ENCODE results near the gene MACROD2.
"Not testable (repeated sequence)": the region's sequence is repeated elsewhere in the genome, so short reads cannot be mapped to it uniquely, and the experiment has no call there.

MACROD2 gene

DNA sequence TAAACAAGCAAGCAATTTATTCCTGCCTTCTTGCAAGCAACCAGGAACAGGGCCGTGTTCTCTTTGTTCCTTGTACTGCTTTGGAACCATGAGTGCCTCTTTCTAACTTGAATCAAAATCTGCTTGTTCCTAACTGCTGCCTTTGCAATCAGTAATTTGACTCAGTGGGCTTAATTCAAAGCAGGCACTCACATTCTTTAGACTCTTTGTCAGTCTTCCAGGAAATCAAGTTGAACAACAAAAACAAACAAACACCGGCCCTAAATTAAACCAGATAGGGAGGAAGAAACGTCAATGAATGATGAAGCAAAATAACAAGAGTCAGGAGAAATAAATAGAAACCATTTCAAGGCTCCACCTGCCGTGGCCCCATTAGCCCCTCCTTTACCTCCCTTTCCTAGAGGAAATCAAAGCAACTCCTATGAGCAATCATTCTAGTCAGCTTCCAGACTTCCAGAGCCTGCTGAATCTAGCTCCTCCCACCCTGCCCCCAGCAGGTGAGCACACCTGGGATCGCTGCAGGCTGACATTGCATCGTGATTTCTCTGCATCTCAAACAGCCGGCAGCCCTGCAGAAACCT lies 924.3 kb downstream of the MACROD2 start:
- no peak for DNase-seq (ENCODE audit: low read depth, low spot score)
- H3K4me3 ChIP-seq (ENCODE audit: low read length), result no peak overlapping the region

DNA sequence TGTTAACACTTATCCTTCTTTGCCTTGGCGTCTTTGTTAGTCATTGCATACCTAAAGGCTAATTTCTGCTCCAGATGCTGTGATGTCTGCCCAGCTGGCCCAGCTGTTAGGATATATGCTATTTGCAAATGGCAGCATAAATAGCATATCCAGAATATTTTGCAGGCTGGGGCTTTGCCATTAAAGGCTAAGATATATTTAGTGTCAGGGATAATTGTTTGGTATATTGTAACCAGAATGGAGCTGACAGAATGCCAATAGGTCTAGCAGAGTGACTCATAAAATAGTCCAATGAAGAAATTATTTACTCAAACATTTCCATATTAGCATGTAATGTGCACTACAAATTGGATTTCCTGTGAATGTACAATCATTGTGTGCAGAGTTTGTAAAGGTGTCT lies 926.2 kb downstream of the MACROD2 start:
- no peak overlapping the region for H3K4me3 ChIP-seq (ENCODE audit: low read length)
- no peak for DNase-seq (ENCODE audit: low read depth, low spot score)

DNA sequence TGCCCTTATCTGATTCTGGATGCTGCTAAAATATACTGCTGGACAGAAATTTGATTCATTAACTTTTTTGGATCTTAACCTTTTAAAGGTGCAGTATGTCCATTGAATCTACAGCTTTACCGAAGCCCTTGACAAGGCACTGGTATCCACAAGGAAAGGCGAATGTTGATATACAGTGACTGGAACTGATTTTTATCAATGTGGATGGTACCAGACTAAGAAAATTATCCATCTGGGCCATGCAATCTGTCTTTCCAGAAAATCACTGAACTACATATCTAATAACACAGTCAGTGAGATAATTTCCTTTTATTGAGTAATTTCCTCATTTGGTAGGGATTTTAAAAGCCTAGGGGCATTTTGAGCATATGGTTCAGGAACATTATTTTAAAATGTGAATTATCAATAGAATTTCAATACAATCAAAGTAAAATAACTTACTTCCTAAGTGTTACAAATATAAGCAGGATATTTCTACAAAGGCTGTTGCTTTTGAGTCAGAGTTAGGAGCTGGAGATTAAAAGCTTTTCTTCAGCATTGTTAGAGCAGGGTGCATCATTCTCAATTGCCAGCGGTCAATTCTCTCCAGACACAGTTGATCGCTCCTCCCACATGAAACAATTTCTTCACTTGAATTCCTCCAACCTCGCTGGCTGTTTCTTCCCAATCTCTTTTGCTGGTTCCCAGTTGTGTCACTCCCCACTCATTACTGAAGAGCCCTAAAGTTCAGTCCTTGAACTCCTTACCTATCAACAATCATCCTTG lies 927.4 kb downstream of the MACROD2 start:
- DNase-seq (ENCODE audit: low read depth, low spot score), result no peak
- no peak overlapping the region for H3K4me3 ChIP-seq (ENCODE audit: low read length)

DNA sequence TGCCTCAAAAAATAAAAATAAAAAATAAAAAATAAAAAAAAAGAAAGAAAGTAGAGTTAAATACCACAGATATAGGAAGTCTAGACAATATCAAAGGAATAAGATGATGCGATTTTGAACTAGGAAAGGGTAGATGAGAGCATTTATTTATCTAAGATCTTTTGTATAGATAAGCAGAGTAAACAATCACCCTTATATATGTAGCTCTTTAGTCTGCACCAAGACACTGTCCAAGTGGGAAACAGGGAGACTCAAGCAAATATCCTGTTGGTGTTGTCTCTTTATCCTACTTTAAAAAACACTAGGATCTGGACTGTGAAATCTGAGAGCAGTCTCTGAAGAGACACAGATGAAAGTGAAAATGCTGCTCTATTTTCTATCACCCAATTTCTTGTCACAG lies 929.1 kb downstream of the MACROD2 start:
- DNase-seq (ENCODE audit: low read depth, low spot score), result no peak

DNA sequence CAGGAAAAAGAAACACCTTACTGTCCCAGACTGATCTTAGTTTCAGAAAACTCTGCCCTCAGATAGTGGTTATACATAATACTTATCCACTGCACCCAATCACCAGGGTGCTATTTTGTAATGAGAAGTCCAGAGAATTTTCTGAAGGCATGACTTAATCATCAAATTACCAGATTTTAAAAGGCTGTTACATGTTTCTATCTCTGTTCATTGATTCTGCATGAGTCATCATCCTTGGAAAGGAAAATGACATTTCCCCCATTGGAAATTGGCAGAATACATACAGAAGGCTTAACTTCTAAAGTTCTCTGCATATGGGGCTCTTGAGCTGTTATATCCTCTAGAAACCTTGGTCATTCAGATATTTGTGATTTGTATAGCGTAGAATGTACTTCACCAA lies 930.0 kb downstream of the MACROD2 start:
- no peak for DNase-seq (ENCODE audit: low read depth, low spot score)
- H3K4me3 ChIP-seq (ENCODE audit: low read length), result no peak overlapping the region

More for the DNA sequence above, 929.1 kb downstream of the MACROD2 start:
- no peak overlapping the region for H3K4me3 ChIP-seq (ENCODE audit: low read length)

DNA sequence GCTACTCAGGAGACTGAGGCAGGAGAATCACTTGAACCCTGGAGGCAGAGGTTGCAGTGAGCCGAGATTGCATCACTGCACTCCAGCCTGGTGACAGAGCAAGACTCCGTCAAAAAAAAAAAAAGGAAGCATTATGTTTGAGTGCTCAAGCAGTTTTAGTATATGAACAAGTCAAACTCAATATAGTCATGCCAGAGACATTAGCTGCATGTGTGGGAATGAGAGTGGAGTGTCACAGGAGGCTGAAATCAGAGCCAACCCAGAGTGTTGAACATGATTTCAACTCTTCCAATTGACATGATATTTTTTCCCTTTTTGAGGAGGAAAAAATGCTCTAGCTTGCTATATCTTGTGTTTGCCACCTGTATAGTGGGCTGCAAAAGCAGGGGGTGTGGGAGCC lies 931.1 kb downstream of the MACROD2 start:
- not testable (repeated sequence) for DNase-seq (ENCODE audit: low read depth, low spot score); H3K4me3 ChIP-seq (ENCODE audit: low read length)

DNA sequence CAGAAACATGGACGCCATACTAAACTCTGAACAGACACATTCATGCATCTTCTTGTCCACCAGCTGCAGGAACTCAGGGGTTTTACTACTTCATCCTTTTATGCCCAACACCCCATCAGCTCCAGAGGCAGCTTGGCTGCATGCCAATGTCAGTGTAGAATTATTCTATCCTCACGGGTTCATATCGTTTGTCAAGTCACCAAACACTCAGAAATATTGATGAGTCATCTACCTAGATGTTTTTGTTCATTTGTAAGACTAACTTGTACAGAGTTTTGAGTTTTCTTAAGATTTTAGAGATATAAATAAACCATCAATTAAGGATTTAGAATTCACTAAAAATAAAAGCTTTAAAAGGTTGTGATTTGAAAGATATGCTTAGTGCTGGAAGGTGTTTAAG lies 932.8 kb downstream of the MACROD2 start:
- H3K4me3 ChIP-seq (ENCODE audit: low read length), result no peak overlapping the region
- no peak for DNase-seq (ENCODE audit: low read depth, low spot score)

DNA sequence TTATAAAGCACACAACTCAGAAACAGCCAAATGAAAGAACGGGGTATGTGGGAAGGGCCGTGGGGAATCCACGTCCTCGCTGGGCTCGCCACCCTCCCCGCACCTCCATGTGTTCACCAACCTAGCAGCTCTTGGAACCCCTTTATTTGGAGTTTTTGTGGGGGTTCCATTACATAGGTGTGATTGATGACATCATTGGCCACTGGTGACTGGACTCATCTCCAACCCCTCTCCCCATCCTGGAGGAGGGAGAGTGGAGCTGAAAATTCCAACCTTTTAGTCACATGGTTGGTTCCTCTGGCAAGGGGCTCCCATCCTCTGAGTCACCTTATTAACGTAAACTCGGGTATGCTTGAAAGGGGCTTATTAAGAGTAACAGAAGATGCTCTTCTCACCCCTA lies 934.1 kb downstream of the MACROD2 start:
- no peak for DNase-seq (ENCODE audit: low read depth, low spot score)
- H3K4me3 ChIP-seq (ENCODE audit: low read length), result no peak overlapping the region

DNA sequence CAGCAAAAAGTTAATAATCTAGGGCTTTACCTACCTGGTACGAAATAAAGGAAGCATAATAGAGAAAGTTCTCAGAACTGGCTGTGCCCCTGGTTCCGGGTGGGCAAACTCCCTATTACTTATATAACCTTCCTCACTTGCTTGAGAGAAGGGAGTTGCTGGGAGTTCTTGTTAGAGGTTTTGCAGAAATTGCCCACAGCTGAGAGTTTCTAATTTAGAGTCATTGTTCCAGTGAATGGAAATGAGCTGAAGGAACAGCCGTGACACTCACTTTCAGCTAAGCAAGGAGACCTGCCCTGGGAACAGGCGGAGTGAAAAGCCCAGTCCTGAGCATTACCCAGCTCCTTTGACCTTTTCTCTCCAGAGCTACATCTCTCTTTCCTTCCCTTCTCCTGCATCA lies 936.7 kb downstream of the MACROD2 start:
- no peak overlapping the region for H3K4me3 ChIP-seq (ENCODE audit: low read length)
- no peak for DNase-seq (ENCODE audit: low read depth, low spot score)

DNA sequence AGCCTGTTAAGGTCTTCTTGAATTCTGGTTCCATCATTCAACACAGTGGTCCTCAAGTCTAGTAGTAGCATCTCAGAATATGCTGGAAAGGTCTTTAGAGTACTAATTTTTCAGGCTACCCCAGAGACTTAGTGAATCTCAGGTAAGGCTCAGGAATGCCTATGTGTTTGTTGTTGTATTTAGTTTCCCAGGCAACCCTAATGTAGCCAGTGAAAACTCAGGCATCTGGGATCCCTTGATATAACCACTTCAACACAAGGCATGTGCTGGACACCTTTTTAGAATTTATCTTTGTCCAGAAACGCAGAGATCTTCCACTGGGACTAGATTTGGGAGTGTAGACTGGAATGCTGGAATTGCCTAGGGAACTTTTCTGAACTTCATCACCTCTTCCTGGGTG lies 940.0 kb downstream of the MACROD2 start:
- H3K4me3 ChIP-seq (ENCODE audit: low read length), result no peak overlapping the region
- no peak for DNase-seq (ENCODE audit: low read depth, low spot score)

DNA sequence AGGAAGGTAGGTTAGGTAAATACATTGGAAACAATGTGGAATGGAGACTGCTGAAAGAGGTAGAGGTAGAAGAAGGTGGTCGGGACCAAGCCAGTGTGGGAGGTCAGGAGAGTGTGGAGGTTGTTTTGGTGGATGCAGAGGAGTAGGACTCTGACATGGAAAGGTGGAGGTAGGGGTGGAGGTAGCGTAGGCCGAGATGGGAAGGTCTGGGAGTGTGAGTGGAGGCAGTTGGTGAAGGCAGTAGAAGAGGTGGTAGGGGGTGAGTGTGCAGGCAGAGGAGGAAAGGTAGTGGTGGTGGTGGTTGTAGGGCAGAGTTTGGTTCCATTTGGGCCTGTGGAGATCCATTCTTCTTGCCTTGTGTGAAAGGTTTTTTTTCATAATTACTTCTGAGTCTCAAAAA lies 941.7 kb downstream of the MACROD2 start:
- no peak overlapping the region for H3K4me3 ChIP-seq (ENCODE audit: low read length)
- no peak for DNase-seq (ENCODE audit: low read depth, low spot score)

DNA sequence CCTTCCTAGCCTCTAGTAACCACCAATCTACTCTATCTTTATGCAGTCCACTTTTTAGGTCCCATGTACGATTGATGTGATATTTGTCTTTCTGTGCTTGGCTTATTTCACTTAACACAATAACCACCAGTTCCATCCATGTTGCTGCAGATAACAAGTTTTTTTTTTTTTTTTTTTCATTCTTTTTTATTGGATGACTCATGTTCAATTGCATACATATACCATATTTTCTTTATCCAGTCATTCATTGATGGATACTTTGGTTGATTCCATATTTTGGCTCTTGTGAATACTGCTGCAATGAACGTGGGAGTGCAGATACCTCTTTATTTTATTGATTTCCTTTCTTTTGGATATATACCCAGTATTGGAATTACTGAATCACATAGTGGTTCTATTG lies 942.5 kb downstream of the MACROD2 start:
- DNase-seq (ENCODE audit: low read depth, low spot score), result no peak
- no peak overlapping the region for H3K4me3 ChIP-seq (ENCODE audit: low read length)

DNA sequence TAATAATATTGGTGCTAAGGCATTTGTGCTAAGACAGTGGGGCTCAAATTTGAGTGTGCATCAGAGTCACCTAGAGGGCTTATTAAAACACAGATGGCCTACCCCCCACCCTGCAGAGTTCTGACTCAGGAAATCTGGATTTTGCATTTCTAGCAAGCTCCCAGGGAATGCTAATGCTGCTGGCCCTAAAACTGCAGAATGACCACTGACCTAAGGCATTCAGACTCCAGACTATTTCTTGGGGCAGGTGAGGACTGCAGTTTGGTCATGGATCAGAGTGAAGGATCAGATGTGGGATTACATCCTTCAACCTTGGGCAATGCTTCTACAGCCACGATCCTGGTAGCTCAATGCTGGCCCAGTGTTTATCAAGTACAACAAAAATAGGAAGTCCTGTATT lies 952.2 kb downstream of the MACROD2 start:
- H3K4me3 ChIP-seq (ENCODE audit: low read length), result no peak overlapping the region
- no peak for DNase-seq (ENCODE audit: low read depth, low spot score)

DNA sequence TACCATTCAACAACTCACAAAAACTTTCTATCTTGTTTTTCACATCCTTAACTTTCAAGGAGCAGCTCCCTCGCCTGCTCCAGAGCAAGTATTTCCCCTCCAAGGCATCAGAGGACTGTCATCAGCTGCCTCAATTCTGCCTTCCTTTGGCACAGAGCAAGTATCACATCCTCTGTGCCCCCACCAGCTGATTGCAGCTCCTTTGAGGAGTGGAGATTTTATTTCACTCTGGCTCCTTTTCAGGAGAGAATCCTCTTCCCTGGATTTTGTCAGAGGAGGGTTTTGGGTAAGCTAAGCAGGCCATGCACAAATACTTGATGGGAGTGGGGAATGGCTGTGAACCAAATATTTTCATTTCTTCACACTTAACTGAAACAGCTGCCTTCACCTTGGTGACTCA lies 952.6 kb downstream of the MACROD2 start:
- no peak for DNase-seq (ENCODE audit: low read depth, low spot score)
- no peak overlapping the region for H3K4me3 ChIP-seq (ENCODE audit: low read length)

DNA sequence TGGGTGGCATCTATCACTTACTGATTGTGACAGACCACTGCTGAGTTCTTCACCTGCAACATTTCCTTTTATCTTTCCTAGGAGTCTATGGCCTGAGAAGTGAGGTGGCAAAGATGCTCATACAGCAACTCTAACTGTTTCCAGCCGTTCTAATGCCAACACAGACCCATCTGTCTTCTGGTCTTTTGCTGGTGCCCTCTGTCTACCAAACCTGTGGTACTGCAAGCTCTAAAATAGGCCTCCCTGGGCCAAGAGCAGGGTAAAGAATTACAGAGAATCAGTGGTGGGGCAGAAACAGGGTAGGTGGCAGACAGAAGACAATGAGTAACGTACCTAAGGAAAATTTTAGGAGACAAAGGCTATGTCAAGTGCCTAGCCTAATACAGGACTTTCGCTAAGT lies 953.1 kb downstream of the MACROD2 start:
- H3K4me3 ChIP-seq (ENCODE audit: low read length), result no peak overlapping the region
- DNase-seq (ENCODE audit: low read depth, low spot score), result peak; percentile 19

DNA sequence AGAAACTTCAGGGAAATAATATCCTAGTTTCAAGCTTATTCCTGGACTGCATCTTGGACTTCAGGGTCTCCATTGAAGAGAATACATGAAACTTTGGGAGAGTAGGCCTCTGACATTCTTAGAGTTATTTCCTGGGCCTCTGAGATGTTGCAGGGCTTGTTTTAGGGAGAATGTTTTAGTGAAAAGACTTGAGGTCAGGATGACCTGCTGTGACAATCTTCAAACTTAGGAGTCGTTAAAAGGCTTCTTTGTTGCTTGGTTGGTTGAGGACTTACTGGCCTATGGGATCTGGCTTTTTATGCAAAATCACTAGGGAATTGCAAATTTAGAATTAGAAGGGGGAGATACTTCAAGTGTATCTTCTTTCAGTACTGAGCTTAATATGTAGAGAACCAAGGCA lies 955.3 kb downstream of the MACROD2 start:
- DNase-seq (ENCODE audit: low read depth, low spot score), result no peak
- H3K4me3 ChIP-seq (ENCODE audit: low read length), result no peak overlapping the region

DNA sequence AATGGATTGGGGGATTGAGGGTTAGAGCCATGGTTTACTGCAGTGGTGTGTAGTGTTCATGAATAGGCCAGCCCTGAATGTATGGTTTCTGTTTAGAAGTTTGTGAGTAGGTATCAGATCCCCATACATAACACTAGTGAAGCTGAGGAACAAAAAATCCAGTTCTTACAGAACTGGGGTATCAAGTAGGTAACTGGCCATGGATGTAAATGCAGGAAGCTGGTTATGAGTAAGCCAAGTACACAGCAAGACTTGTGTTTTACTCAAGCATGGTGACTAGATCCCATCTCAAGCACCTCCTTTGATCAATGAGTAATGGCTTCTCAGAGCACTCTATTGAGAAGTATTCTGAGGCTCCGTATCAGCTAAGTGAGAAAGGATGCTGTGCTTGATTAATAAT lies 955.8 kb downstream of the MACROD2 start:
- no peak for DNase-seq (ENCODE audit: low read depth, low spot score)
- H3K4me3 ChIP-seq (ENCODE audit: low read length), result no peak overlapping the region

DNA sequence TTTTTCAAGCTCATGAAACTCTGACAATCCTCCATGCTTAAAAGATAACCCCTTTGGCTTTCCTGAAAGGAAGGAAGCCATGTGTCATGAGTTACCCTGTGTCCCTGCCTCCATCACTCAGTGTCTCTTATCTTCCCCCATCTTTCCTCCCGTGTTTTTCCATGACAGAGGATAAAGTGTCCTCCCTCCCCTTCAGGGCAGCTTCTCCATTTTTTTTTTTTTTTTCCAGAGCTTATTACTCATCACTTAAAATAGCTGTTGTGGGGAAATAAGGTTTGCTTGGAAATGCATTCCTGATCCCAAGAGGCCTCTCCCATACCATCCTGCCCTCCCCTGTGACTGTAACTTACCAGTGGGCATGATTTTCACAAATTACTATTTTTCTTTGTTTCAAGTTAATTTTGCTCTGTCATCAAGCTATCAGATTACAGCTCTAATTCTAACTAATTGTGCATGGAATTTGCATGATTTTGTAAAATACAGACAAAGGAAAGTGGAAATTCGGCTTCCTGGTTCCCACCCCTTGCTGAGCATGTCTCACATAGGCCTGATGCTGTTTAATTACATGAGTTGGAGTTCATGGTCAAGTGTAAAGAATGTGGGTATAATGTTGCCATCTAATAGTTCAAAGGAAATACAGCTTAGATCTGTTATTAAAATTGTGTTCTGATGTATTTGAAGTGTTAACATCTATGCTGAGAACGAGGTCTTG lies 956.5 kb downstream of the MACROD2 start:
- H3K4me3 ChIP-seq (ENCODE audit: low read length), result no peak overlapping the region
- DNase-seq (ENCODE audit: low read depth, low spot score), result no peak

DNA sequence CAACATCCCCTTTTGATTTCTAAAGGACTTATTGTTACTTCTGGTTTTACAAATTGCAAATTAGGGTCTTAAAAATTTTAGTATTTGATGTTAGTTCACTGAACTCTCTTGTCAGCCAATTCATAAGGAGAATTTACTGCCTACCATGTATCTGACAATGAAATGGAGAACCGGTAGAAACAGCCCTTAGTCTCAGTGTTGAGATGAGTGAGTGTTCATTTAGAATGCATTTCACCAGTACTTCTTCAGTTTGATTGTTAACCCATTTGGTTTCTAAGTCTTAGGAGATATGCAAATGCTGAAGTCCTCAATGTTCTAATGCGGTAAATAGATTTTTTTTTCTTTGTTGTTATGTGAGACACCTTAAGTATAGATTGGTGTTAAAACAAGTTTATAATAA lies 958.4 kb downstream of the MACROD2 start:
- H3K4me3 ChIP-seq (ENCODE audit: low read length), result no peak overlapping the region
- DNase-seq (ENCODE audit: low read depth, low spot score), result no peak

DNA sequence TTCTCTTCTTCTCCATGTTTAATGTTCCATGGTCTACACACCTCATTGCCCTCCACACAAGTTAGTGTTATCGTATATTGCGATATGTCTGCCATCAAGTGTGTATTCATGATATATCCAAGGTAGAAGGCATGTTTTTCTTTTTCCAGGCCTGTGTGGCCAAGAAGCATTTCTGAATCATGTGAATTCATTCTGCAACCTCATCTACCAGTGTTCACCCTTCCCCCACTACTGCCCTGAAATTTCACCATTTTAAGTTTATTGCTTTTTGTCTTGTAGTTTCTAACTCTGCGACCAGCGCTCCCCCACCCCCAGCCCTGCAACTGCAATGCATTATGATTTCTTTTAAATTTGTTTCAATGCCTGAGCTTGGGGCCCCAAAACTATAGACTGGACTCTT lies 960.1 kb downstream of the MACROD2 start:
- DNase-seq (ENCODE audit: low read depth, low spot score), result no peak

DNA sequence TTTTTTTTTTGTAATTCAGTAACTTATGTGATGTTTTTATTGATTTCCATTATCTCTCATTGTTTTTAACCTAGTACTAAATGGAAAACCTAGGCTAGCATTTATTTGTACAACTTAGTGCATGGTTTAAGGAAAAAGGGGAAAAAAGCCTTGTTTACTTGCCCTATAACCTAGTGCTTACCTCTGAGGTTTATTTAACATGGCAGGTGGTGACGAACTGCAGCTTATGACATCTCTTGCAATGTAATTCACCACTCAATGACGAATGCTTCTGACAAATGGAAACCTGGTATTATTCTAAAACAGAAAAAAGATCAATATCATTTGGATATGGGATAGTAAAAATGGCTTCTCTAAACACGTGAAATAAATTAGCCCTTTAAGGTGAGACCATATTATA lies 960.7 kb downstream of the MACROD2 start:
- no peak for DNase-seq (ENCODE audit: low read depth, low spot score)
- H3K4me3 ChIP-seq (ENCODE audit: low read length), result no peak overlapping the region

More for the DNA sequence above, 960.1 kb downstream of the MACROD2 start:
- H3K4me3 ChIP-seq (ENCODE audit: low read length), result no peak overlapping the region

All from Jurkat, Clone E6-1 (cell line).